ENCODE data around the gene SIRPG.
"Not testable (repeated sequence)": the region's sequence is repeated elsewhere in the genome, so short reads cannot be mapped to it uniquely, and the experiment has no call there.

The SIRPG gene

DNA sequence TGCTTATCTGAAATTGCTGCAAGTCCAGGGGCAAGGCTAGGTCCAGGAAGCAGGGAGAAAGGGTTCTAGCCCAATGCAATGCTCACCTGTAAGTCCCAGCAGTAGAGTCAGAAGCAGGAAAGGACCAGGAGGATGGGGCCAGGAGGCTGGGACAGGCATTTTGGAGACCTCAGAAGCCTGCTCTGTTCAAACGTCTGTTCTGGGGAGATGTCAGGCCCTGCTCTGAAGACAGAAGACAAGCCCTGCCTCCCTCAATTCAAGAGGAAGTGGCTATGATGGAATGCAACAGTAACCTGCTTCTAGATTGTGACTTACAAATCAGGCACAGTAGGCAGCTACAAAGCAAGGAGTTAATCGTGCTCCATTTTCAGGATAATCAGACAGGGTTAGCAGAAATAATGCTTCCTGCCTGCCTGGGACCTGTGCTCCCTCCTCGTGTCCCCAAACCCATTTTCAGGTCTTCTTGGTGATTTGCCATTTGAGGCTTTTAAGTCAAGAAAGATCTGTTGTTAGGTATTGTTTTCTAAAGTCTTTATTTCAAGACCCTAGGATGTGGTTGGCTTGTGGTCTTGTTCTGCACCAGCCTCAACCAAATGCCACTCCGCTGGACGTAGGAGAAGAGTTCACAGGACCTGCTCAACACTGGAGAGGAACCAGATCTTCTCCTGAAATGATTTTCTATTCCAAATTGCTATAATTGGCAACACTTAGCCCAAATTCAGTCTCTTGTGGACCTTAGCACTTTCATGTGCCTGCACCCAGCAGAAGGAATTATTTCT is at the start of gene SIRPG:
Gene SIRPG (minus strand): TSS at position 224 of the 779 bp plus-strand sequence. CDS start 65 bp downstream, at position 159.
- Histone ChIP-seq H3K9me3 (ENCODE audit: control insufficient read depth, insufficient read depth, low read length) (no peaks in the 10 kb centered on the region), H3K4me1 (ENCODE audit: control insufficient read depth, insufficient read depth, low read length) (no peaks in the 10 kb centered on the region), H3K27me3 (ENCODE audit: control insufficient read depth, insufficient read depth, low read length) (no peaks in the 10 kb centered on the region), H3K36me3 (ENCODE audit: control insufficient read depth, insufficient read depth, low read length) (no peaks in the 10 kb centered on the region), H3K4me3 (ENCODE audit: low read length) (no peak within 1 kb of the TSS), H3K27ac (ENCODE audit: low read length) (no peak within 1 kb of the TSS)
- WGBS (ENCODE audit: insufficient coverage, insufficient read length) = no CpG with 5 or more reads among the region's 5 CpGs
- no peak for DNase-seq (ENCODE audit: low read depth, low spot score)

DNA sequence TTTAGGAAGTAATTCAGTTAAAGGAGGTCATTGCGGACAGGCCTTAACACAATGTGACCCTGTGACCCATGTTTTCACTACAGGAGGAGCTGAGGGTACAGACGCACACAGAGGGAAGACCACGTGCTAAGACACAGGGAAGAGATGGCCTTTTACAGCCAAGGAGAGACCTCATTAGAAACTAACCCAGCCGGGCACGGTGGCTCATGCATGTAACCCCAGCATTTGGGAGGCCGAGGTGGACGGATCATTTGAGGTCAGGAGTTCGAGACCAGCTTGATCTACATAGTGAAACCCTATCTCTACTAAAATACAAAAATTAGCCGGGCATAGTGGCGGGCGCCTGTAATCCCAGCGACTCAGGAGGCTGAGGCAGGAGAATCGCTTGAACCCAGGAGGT is 49.3 kb upstream of the SIRPG start:
- not testable (repeated sequence) for H3K27me3 ChIP-seq (ENCODE audit: control insufficient read depth, insufficient read depth, low read length); DNase-seq (ENCODE audit: low read depth, low spot score); H3K4me3 ChIP-seq (ENCODE audit: low read length); H3K36me3 ChIP-seq (ENCODE audit: control insufficient read depth, insufficient read depth, low read length); H3K4me1 ChIP-seq (ENCODE audit: control insufficient read depth, insufficient read depth, low read length); H3K9me3 ChIP-seq (ENCODE audit: control insufficient read depth, insufficient read depth, low read length); H3K27ac ChIP-seq (ENCODE audit: low read length)
- WGBS (ENCODE audit: insufficient coverage, insufficient read length) = no CpG with 5 or more reads among the region's 13 CpGs

DNA sequence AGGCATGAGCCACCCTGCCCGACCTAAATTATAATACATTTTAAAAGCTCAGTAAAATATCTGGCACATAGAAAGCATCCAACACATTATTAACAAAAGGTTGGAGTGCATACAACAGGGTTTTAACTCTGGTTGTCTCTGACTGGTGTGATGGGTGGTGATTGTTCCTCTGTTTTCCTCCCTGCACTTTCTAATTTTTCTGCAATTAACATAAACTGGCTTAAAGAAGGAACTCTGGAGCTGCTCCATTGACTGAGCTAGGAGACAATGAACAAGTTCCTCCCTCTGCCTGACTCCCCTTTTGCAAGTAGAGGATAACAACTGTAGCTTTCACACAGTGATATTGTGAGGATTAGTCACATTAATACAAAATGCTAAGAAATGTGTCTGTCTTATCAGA is 48.5 kb upstream of the SIRPG start:
- Histone ChIP-seq H3K36me3 (ENCODE audit: control insufficient read depth, insufficient read depth, low read length) (no peaks in the 10 kb centered on the region), H3K4me1 (ENCODE audit: control insufficient read depth, insufficient read depth, low read length) (no peaks in the 10 kb centered on the region), H3K4me3 (ENCODE audit: low read length) (no peak overlapping the region), H3K27ac (ENCODE audit: low read length) (no peak overlapping the region), H3K27me3 (ENCODE audit: control insufficient read depth, insufficient read depth, low read length) (no peaks in the 10 kb centered on the region), H3K9me3 (ENCODE audit: control insufficient read depth, insufficient read depth, low read length) (no peaks in the 10 kb centered on the region)
- WGBS (ENCODE audit: insufficient coverage, insufficient read length) = no CpG with 5 or more reads among the region's 1 CpG
- no peak for DNase-seq (ENCODE audit: low read depth, low spot score)

DNA sequence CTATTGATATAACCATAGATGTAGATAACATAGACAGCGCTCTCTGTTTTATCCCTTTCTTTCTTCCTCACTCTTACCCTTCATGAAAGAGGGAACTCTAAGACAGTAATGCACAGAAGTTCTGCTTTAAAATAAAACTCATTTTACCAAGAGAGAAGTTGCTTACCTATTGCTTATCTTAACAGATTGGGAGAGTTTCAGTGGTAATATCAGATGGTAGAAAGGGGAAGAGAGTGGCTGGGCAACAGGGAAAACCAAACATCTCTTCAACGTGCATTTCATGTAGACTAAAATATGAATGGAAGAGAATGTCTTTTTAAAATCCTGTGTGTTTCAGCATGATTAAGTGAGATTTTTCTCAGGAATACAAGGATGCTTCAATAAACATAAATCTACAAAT is 45.3 kb upstream of the SIRPG start:
- no peaks in the 10 kb centered on the region for H3K9me3 ChIP-seq (ENCODE audit: control insufficient read depth, insufficient read depth, low read length)
- WGBS (ENCODE audit: insufficient coverage, insufficient read length) = no CpG with 5 or more reads among the region's 2 CpGs
- H3K27ac ChIP-seq (ENCODE audit: low read length) = no peak overlapping the region
- no peaks in the 10 kb centered on the region for H3K36me3 ChIP-seq (ENCODE audit: control insufficient read depth, insufficient read depth, low read length)
- no peaks in the 10 kb centered on the region for H3K27me3 ChIP-seq (ENCODE audit: control insufficient read depth, insufficient read depth, low read length)
- DNase-seq (ENCODE audit: low read depth, low spot score) = no peak
- no peaks in the 10 kb centered on the region for H3K4me1 ChIP-seq (ENCODE audit: control insufficient read depth, insufficient read depth, low read length)
- no peak overlapping the region for H3K4me3 ChIP-seq (ENCODE audit: low read length)

DNA sequence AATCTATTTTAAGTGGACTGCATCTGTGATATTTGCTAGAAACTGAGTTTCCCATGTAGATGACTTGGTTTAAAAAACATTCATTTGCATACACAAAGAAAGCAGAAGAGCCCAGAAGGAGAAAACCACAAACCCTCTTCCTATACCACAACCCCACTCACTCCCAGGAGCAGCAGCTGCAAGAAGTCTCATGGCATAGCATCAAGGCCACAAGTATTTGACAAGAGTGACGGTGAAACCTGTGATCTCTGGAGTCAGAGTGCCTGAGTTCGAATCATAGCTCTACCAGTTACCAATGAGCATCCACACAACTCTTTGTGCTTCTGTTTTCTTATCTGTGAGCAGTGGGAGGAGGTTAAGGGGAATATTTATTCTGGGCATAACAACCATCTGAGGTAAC is 44.7 kb upstream of the SIRPG start:
- Histone ChIP-seq H3K4me1 (ENCODE audit: control insufficient read depth, insufficient read depth, low read length) (no peaks in the 10 kb centered on the region), H3K4me3 (ENCODE audit: low read length) (no peak overlapping the region), H3K27ac (ENCODE audit: low read length) (no peak overlapping the region), H3K27me3 (ENCODE audit: control insufficient read depth, insufficient read depth, low read length) (no peaks in the 10 kb centered on the region), H3K36me3 (ENCODE audit: control insufficient read depth, insufficient read depth, low read length) (no peaks in the 10 kb centered on the region), H3K9me3 (ENCODE audit: control insufficient read depth, insufficient read depth, low read length) (no peaks in the 10 kb centered on the region)
- WGBS (ENCODE audit: insufficient coverage, insufficient read length) = no CpG with 5 or more reads among the region's 2 CpGs
- DNase-seq (ENCODE audit: low read depth, low spot score) = no peak

DNA sequence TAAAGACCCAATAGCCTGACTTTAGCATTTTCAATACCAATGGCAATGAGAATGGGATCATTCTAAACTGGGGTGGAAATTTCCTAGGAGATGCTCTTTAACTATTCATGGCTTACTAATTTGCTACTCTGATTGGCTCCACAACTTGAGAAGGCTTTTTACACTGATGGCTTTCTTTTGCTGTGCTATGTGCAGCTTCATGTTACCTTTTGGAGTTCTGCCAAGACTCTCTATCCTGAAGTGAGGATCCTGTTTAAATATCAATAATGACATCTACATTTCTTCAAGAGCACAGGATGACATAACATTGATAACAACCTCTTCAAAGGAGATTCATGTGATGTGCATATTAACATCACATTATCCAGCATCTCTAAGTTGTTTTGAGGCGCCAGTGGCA is 43.4 kb upstream of the SIRPG start:
- no CpG with 5 or more reads among the region's 1 CpG for WGBS (ENCODE audit: insufficient coverage, insufficient read length)
- no peak overlapping the region for H3K4me3 ChIP-seq (ENCODE audit: low read length)
- no peaks in the 10 kb centered on the region for H3K9me3 ChIP-seq (ENCODE audit: control insufficient read depth, insufficient read depth, low read length)
- H3K27me3 ChIP-seq (ENCODE audit: control insufficient read depth, insufficient read depth, low read length) = no peaks in the 10 kb centered on the region
- no peaks in the 10 kb centered on the region for H3K36me3 ChIP-seq (ENCODE audit: control insufficient read depth, insufficient read depth, low read length)
- H3K27ac ChIP-seq (ENCODE audit: low read length) = no peak overlapping the region
- no peak for DNase-seq (ENCODE audit: low read depth, low spot score)
- H3K4me1 ChIP-seq (ENCODE audit: control insufficient read depth, insufficient read depth, low read length) = no peaks in the 10 kb centered on the region

DNA sequence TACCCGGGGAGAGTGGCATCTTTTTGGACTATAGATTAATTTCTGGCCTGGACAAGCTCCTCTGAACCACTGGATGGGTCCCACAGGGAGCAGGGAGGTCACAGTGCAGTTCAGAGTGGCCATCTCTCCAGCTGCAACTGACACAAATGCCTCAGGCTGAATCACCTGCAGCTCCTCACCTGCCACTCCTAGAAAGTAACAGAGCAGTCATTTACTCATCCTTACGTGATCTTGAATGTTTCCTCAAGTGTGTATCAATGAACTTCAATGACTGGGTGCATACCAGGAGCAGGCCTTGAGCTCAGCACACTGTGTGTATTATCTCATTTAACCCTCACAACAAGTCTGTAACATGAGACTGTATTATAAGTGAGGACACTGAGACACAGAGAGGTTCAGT is 40.0 kb upstream of the SIRPG start:
- no peaks in the 10 kb centered on the region for H3K27me3 ChIP-seq (ENCODE audit: control insufficient read depth, insufficient read depth, low read length)
- no CpG with 5 or more reads among the region's 2 CpGs for WGBS (ENCODE audit: insufficient coverage, insufficient read length)
- H3K4me3 ChIP-seq (ENCODE audit: low read length) = no peak overlapping the region
- no peak overlapping the region for H3K27ac ChIP-seq (ENCODE audit: low read length)
- no peak for DNase-seq (ENCODE audit: low read depth, low spot score)
- H3K36me3 ChIP-seq (ENCODE audit: control insufficient read depth, insufficient read depth, low read length) = no peaks in the 10 kb centered on the region
- no peaks in the 10 kb centered on the region for H3K9me3 ChIP-seq (ENCODE audit: control insufficient read depth, insufficient read depth, low read length)
- no peaks in the 10 kb centered on the region for H3K4me1 ChIP-seq (ENCODE audit: control insufficient read depth, insufficient read depth, low read length)

DNA sequence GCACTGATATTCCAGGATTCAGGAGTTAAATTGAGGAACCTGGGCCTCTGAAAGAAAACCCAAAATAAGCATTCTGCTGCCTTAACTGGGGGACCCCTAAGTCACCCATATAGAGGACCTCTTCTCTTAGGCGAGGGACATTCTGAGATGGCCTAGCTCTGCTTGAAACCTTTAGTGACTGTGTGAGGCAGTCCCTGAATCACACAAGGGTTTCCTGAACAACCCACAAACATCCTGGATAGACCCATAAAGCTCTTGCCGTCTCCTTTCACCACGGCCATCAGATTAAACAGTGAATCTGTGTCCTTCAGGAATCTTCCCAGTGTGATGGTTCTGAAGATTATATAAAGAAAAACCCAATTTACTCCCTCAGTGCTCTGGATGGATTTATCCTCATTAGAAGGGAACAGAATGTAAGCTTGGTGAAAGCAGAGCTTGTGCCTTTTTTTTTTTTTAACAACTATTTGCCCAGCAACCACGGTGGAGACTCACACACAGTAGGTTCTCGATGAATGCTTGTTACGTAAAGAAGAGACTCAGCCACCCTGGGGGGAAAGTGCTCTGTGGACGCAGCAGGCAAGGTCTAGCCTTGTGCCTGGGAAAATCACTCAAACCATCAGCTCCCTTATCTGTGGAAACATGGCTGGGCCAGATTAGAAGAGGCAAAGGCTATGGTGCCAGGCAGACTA is 39.1 kb upstream of the SIRPG start:
- Histone ChIP-seq H3K27ac (ENCODE audit: low read length) (no peak overlapping the region), H3K4me1 (ENCODE audit: control insufficient read depth, insufficient read depth, low read length) (no peaks in the 10 kb centered on the region), H3K4me3 (ENCODE audit: low read length) (no peak overlapping the region), H3K36me3 (ENCODE audit: control insufficient read depth, insufficient read depth, low read length) (no peaks in the 10 kb centered on the region), H3K27me3 (ENCODE audit: control insufficient read depth, insufficient read depth, low read length) (no peaks in the 10 kb centered on the region), H3K9me3 (ENCODE audit: control insufficient read depth, insufficient read depth, low read length) (no peaks in the 10 kb centered on the region)
- no CpG with 5 or more reads among the region's 7 CpGs for WGBS (ENCODE audit: insufficient coverage, insufficient read length)
- no peak for DNase-seq (ENCODE audit: low read depth, low spot score)

DNA sequence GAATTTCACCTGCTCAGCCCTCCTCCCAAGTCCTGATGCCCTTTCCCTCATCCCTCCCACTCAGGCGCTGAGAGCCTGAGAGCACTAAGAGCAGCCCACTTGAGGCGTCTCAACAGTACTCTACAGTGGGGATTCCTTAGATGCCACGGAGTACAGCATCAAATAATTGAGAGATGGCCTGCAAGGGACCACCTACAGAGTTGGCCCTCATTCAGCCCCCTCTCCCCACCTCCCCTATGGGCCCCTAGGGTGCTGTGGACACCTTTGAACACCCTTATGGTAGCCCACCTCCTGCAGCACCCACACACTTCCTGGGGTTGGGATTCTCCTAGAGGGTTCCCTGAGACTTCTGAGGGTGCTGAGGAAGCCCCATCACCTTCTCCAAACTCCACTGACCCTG is 37.1 kb upstream of the SIRPG start:
- WGBS (ENCODE audit: insufficient coverage, insufficient read length) = no CpG with 5 or more reads among the region's 3 CpGs
- H3K27me3 ChIP-seq (ENCODE audit: control insufficient read depth, insufficient read depth, low read length) = no peaks in the 10 kb centered on the region
- H3K4me3 ChIP-seq (ENCODE audit: low read length) = no peak overlapping the region
- no peaks in the 10 kb centered on the region for H3K4me1 ChIP-seq (ENCODE audit: control insufficient read depth, insufficient read depth, low read length)
- no peaks in the 10 kb centered on the region for H3K36me3 ChIP-seq (ENCODE audit: control insufficient read depth, insufficient read depth, low read length)
- DNase-seq (ENCODE audit: low read depth, low spot score) = no peak
- no peaks in the 10 kb centered on the region for H3K9me3 ChIP-seq (ENCODE audit: control insufficient read depth, insufficient read depth, low read length)
- H3K27ac ChIP-seq (ENCODE audit: low read length) = no peak overlapping the region

DNA sequence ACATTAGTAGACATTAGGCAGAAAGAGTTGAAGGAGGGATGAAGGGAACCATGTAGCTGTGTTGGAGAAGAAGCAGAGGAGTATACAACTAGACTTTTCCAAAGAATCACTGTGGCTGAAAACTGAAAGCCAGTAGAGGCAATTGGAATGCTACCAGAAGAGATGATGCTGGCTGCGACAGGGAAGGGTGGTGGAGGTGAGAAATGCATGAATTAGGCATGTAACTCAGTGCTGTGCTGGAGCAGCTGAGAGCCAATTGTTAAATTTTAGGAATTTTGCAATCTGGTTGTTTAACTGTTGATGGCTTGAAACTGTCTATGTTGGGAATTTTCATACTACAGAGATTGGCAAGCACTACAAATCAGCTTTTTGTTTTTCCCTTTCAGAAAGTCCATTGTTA is 35.8 kb upstream of the SIRPG start:
- peaks cover 2% of the 10 kb centered on the region; the same call in 1 of the 2 replicates for H3K4me1 ChIP-seq (ENCODE audit: control insufficient read depth, insufficient read depth, low read length)
- no peaks in the 10 kb centered on the region for H3K27me3 ChIP-seq (ENCODE audit: control insufficient read depth, insufficient read depth, low read length)
- H3K4me3 ChIP-seq (ENCODE audit: low read length) = no peak overlapping the region
- WGBS (ENCODE audit: insufficient coverage, insufficient read length) = no CpG with 5 or more reads among the region's 1 CpG
- no peaks in the 10 kb centered on the region for H3K9me3 ChIP-seq (ENCODE audit: control insufficient read depth, insufficient read depth, low read length)
- no peak overlapping the region for H3K27ac ChIP-seq (ENCODE audit: low read length)
- DNase-seq (ENCODE audit: low read depth, low spot score) = no peak
- H3K36me3 ChIP-seq (ENCODE audit: control insufficient read depth, insufficient read depth, low read length) = no peaks in the 10 kb centered on the region

DNA sequence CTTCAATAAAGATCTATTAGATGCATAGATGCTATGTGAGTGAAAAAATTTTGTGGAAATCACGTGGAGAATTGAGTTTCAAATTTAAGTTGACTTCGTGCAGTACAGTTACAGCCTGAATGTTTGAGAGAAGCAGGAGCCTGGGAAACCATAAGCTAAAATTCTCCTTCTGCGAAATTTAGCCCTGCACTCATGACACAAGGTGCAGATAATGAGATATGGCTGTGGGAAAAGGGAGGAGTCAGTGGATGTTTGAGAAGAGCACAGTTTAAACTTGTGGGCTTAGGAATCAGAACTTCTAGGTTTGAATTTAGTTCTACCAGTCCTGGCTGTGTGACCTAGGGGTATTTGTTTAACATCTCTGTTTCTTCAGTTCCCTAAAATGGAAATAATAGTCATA is 32.1 kb upstream of the SIRPG start:
- no peak overlapping the region for H3K4me3 ChIP-seq (ENCODE audit: low read length)

More for the DNA sequence above, 32.1 kb upstream of the SIRPG start:
- no CpG with 5 or more reads among the region's 3 CpGs for WGBS (ENCODE audit: insufficient coverage, insufficient read length)
- Histone ChIP-seq H3K4me1 (ENCODE audit: control insufficient read depth, insufficient read depth, low read length) (peaks cover 2% of the 10 kb centered on the region; the same call in 1 of the 2 replicates), H3K36me3 (ENCODE audit: control insufficient read depth, insufficient read depth, low read length) (no peaks in the 10 kb centered on the region), H3K27me3 (ENCODE audit: control insufficient read depth, insufficient read depth, low read length) (no peaks in the 10 kb centered on the region), H3K9me3 (ENCODE audit: control insufficient read depth, insufficient read depth, low read length) (no peaks in the 10 kb centered on the region), H3K27ac (ENCODE audit: low read length) (no peak overlapping the region)
- no peak for DNase-seq (ENCODE audit: low read depth, low spot score)

Measured in iPS DF 6.9 (cell line).